Muscle of leg (tissue), 10 donors: ENCODE results near the gene CD3D. TPM values are rescaled to one million over a fixed set of nuclear protein-coding genes. Genes with fewer than 3 reads are reported as not detected.

Experiments
- DNase-seq: peaks from one replicate; pipeline ENCODE4 v3.0.0; 2013
- H3K27ac ChIP-seq: one replicate; pipeline ENCODE4 v1.5.1; 2013; ENCODE audit warnings: mild to moderate bottlenecking, low read length, control low read depth
- H3K27me3 ChIP-seq: one replicate; pipeline ENCODE4 v1.6.1; 2013; ENCODE audit warnings: low read length; ENCODE audit not compliant: control insufficient read depth, insufficient read depth
- H3K36me3 ChIP-seq: one replicate; pipeline ENCODE4 v1.6.1; 2013; ENCODE audit warnings: low read length; ENCODE audit not compliant: control insufficient read depth, insufficient read depth
- H3K4me1 ChIP-seq: one replicate; pipeline ENCODE4 v1.6.1; 2013; ENCODE audit warnings: low read length; ENCODE audit not compliant: control insufficient read depth, insufficient read depth
- H3K4me3 ChIP-seq: one replicate; pipeline ENCODE4 v1.5.1; 2013; ENCODE audit warnings: low read length, control low read depth
- H3K9me3 ChIP-seq: replicated peaks from 2 replicates; pipeline ENCODE4 v1.6.1; 2013; ENCODE audit warnings: low read depth, low read length; ENCODE audit not compliant: control insufficient read depth
- polyA plus RNA-seq, 8 donors: library from polyadenylated mRNA; unstranded; fragments of 120-200 nt; gene quantifications; one replicate each; pipeline versions ENCODE4 v1.2.1 to v1.2.3, GENCODE V29; 2013; ENCODE audit warnings: inconsistent platforms in 1 of 8, low replicate concordance in 1 of 8; ENCODE audit not compliant: insufficient read length in 8 of 8, insufficient read depth in 1 of 8
- total RNA-seq: library from RNA; stranded (reverse); fragments of 120-200 nt; gene quantifications from one replicate; pipeline ENCODE4 v1.2.4, GENCODE V29; 2013

The CD3D gene
- total and polyA plus RNA-seq, 9 donors = 0.18 to 0.74 (median 0.29) TPM; not detected in 4

DNA sequence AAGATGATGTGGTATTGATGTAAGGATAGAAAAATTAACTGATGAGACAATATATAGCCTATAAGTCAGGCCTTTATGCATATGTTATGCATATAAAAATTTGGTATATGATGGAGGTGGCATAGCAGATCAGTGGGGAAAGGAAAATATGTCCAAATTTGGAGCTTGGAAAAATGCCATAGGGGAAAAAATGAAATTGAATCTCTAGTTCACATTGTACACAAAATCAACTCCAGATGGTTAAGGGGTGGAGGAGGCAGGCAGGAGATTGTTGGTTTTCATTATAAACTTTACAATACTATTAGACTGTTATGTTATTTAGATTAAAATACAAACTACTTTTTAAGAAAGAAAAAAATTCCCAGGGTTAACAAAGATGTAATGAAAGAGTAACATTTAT, 53.1 kb downstream of the CD3D start:
- Histone ChIP-seq H3K27ac (no peak overlapping the region), H3K4me3 (no peak overlapping the region), H3K9me3 (no peaks in the 10 kb centered on the region), H3K27me3 (peaks cover 5% of the 10 kb centered on the region), H3K36me3 (no peaks in the 10 kb centered on the region), H3K4me1 (no peaks in the 10 kb centered on the region)
- peak; percentile 43 for DNase-seq

Other genes with a start within 250 kb of the CD3D start
- gene SCN4B, start 189.9 kb downstream of the CD3D start, total RNA-seq = 2.4 TPM
- 1 to 10 TPM; 2.8 to 5.1 (median 4.1) TPM for gene SCN4B, start 189.9 kb downstream of the CD3D start, polyA plus RNA-seq
- gene SCN2B, start 166.1 kb downstream of the CD3D start, total RNA-seq = 4.2 TPM
- 1 to 10 TPM; 2.1 to 5.4 (median 4.4) TPM for gene SCN2B, start 166.1 kb downstream of the CD3D start, polyA plus RNA-seq
- gene JAML, start 117.7 kb downstream of the CD3D start, total RNA-seq = 2.5 TPM
- gene JAML, start 117.7 kb downstream of the CD3D start, polyA plus RNA-seq = 1 to 10 TPM; 1.2 to 5.3 (median 2.2) TPM
- gene MPZL3, start 90.3 kb downstream of the CD3D start, total RNA-seq = 0.53 TPM
- gene MPZL3, start 90.3 kb downstream of the CD3D start, polyA plus RNA-seq = 1 to 10 TPM in 2 of 8 donors, under 1 TPM in 6; 0.41 to 1.7 (median 0.77) TPM
- gene MPZL2, start 78.4 kb downstream of the CD3D start, total RNA-seq = 0.40 TPM
- 1 to 10 TPM in 3 of 8 donors, under 1 TPM in 5; 0.54 to 6.9 (median 0.93) TPM for gene MPZL2, start 78.4 kb downstream of the CD3D start, polyA plus RNA-seq
- 0.13 TPM for gene CD3E, start 38.0 kb downstream of the CD3D start, total RNA-seq
- under 1 TPM; 0.25 to 0.64 (median 0.35) TPM for gene CD3E, start 38.0 kb downstream of the CD3D start, polyA plus RNA-seq
- gene CD3G, start 1.6 kb upstream of the CD3D start, total RNA-seq = 0.13 TPM
- gene CD3G, start 1.6 kb upstream of the CD3D start, polyA plus RNA-seq = under 1 TPM in 7 of 8 donors, not detected in 1; 0.04 to 0.37 (median 0.13) TPM
- gene UBE4A, start 16.9 kb upstream of the CD3D start, total RNA-seq = 27.3 TPM
- gene UBE4A, start 16.9 kb upstream of the CD3D start, polyA plus RNA-seq = 10 to 100 TPM; 15.5 to 23.6 (median 18.3) TPM
- 256 TPM for gene ATP5MG, start 58.9 kb upstream of the CD3D start, total RNA-seq
- gene ATP5MG, start 58.9 kb upstream of the CD3D start, polyA plus RNA-seq = 100 to 1,000 TPM; 384 to 442 (median 421) TPM
- gene KMT2A, start 93.8 kb upstream of the CD3D start, total RNA-seq = 27.2 TPM
- gene KMT2A, start 93.8 kb upstream of the CD3D start, polyA plus RNA-seq = 10 to 100 TPM; 20.9 to 32.0 (median 26.3) TPM
- gene TTC36, start 184.8 kb upstream of the CD3D start, total RNA-seq = 1.1 TPM
- gene TTC36, start 184.8 kb upstream of the CD3D start, polyA plus RNA-seq = 1 to 10 TPM; 1.2 to 3.2 (median 2.3) TPM
- 14.2 TPM for gene TMEM25, start 188.5 kb upstream of the CD3D start, total RNA-seq
- 10 to 100 TPM; 15.3 to 22.0 (median 16.5) TPM for gene TMEM25, start 188.5 kb upstream of the CD3D start, polyA plus RNA-seq
- 19.9 TPM for gene IFT46, start 223.2 kb upstream of the CD3D start, total RNA-seq
- 10 to 100 TPM; 13.7 to 22.2 (median 19.1) TPM for gene IFT46, start 223.2 kb upstream of the CD3D start, polyA plus RNA-seq
- 86.4 TPM for gene ARCN1, start 229.7 kb upstream of the CD3D start, total RNA-seq
- 100 to 1,000 TPM; 113 to 182 (median 134) TPM for gene ARCN1, start 229.7 kb upstream of the CD3D start, polyA plus RNA-seq